Sigmoid colon (tissue), 7 donors: ENCODE results near the gene MYH13. TPM values are rescaled to one million over a fixed set of nuclear protein-coding genes. Genes with fewer than 3 reads are reported as not detected.

Source experiments
- DNase-seq: peaks from one replicate; pipeline ENCODE4 v3.0.0-alpha.2; 2019
- H3K27ac ChIP-seq, 4 donors: fragments of 200-600 bp; sonication (generic); one replicate each; pipeline ENCODE4 v1.5.1; 2016 to 2019; ENCODE audit warnings: mild to moderate bottlenecking in 1 of 4
- H3K27me3 ChIP-seq, 3 donors: fragments of 200-600 bp; sonication (generic); one replicate each; pipeline ENCODE4 v1.5.1; 2019; ENCODE audit warnings: mild to moderate bottlenecking in 1 of 3
- H3K36me3 ChIP-seq, 4 donors: fragments of 200-600 bp; sonication (generic); one replicate each; pipeline ENCODE4 v1.5.1; 2016 to 2019
- H3K4me1 ChIP-seq, 4 donors: fragments of 200-600 bp; sonication (generic); one replicate each; pipeline ENCODE4 v1.5.1; 2017 to 2019
- H3K4me3 ChIP-seq, 4 donors: fragments of 200-600 bp; sonication (generic); one replicate each; pipeline ENCODE4 v1.5.1; 2017 to 2019; ENCODE audit warnings: mild to moderate bottlenecking in 2 of 4, moderate library complexity in 1 of 4
- H3K9me3 ChIP-seq, 4 donors: fragments of 200-600 bp in 3 of 4; sonication (generic) in 3 of 4; one replicate each; pipeline versions ENCODE4 v1.5.1 to v1.6.1; 2013 to 2019
- EP300 ChIP-seq, 4 donors: sonication (generic); formaldehyde crosslinking; IDR thresholded peaks; one replicate each; pipeline ENCODE4 v1.6.1; 2017; ENCODE audit warnings: antibody characterized with exemption in 4 of 4
- POLR2A ChIP-seq, 2 donors: fragments of 450-650 bp; IDR thresholded peaks; one replicate each; pipeline ENCODE4 v1.6.1; 2016; ENCODE audit warnings: antibody characterized with exemption in 2 of 2, mild to moderate bottlenecking in 2 of 2, moderate library complexity in 2 of 2
- POLR2AphosphoS5 ChIP-seq, 4 donors: sonication (generic); formaldehyde crosslinking; IDR thresholded peaks; one replicate each; pipeline ENCODE4 v1.6.1; 2017; ENCODE audit warnings: antibody characterized with exemption in 4 of 4
- WGBS, 2 donors: extraction: QIAGEN DNeasy Blood & Tissue Kit; methylation state at CpG; one replicate each; pipeline ENCODE4 v1.1.7; 2013; 5-methylcytosine and 5-hydroxymethylcytosine counted together
- intact Hi-C: fragments of 100-400 bp; cut with DNase I; formaldehyde crosslinking; loops from one replicate; pipeline ENCODE4 v1.15.1; 2023
- polyA plus RNA-seq, 3 donors: library from polyadenylated mRNA; stranded (reverse); fragments of 200-250 nt; gene quantifications; one replicate each; pipeline ENCODE4 v1.2.3, GENCODE V29; 2013
- total RNA-seq, 4 donors: library from RNA; depleted of rRNA; stranded (reverse); fragments of >200 nt; gene quantifications; one replicate each; pipeline ENCODE4 v1.1.0, GENCODE V29; 2016
- TF ChIP-seq, protein P1 (sequence below), 4 experiments: fragments of 450-650 bp in 3 of 4; fragments of 200-600 bp in 1 of 4; IDR thresholded peaks; one replicate each; pipeline ENCODE4 v1.5.1; 2016 to 2019; ENCODE audit warnings: antibody characterized with exemption in 4 of 4, mild to moderate bottlenecking in 3 of 4, moderate library complexity in 2 of 4
- donor health status: healthy with polysubstance abuse.
- donor health status: Bipolar disorder and iron deficiency.
- donor health status: healthy.

MYH13 gene
- total and polyA plus RNA-seq, 7 donors, result 0.06 TPM; not detected in 6

DNA sequence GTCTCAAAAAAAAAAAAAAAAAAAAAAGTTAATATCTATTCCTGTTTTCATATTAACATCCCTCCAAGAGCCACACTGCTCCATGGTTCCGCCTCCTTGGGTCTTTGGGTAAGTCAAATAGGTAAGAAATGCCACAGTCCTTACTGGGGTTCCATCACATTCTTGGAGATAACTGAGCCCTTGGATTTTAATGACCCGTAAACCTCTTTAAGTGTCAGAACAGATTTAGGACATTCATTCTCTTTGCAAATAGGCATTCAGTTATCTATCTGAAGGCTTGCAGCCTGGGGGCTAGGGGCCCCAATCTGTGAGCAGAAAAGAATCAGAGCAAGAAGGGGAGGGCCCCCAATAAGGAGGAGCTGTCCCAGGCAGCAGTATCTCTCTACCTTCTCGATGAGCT is 28.0 kb downstream of the MYH13 start:
- intact Hi-C loops, result no loop called here
- Histone ChIP-seq H3K36me3 (no peaks in the 10 kb centered on the region), H3K27me3 (no peaks in the 10 kb centered on the region), H3K9me3 (no peaks in the 10 kb centered on the region), H3K4me1 (no peaks in the 10 kb centered on the region), H3K4me3 (no peak overlapping the region), H3K27ac (no peak overlapping the region)
- TF ChIP-seq, protein P1, sequence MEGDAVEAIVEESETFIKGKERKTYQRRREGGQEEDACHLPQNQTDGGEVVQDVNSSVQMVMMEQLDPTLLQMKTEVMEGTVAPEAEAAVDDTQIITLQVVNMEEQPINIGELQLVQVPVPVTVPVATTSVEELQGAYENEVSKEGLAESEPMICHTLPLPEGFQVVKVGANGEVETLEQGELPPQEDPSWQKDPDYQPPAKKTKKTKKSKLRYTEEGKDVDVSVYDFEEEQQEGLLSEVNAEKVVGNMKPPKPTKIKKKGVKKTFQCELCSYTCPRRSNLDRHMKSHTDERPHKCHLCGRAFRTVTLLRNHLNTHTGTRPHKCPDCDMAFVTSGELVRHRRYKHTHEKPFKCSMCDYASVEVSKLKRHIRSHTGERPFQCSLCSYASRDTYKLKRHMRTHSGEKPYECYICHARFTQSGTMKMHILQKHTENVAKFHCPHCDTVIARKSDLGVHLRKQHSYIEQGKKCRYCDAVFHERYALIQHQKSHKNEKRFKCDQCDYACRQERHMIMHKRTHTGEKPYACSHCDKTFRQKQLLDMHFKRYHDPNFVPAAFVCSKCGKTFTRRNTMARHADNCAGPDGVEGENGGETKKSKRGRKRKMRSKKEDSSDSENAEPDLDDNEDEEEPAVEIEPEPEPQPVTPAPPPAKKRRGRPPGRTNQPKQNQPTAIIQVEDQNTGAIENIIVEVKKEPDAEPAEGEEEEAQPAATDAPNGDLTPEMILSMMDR (IDR thresholded peaks at IDR 0.05), result no peak
- no peak for TF ChIP-seq POLR2AphosphoS5 (IDR thresholded peaks at IDR 0.05)
- TF ChIP-seq POLR2A (IDR thresholded peaks at IDR 0.05), result no peak
- no peak for TF ChIP-seq EP300 (IDR thresholded peaks at IDR 0.05)
- WGBS, 2 donors, result 84 to 92% methylated on average over 3 of the region's 3 CpGs
- DNase-seq, result no peak

DNA sequence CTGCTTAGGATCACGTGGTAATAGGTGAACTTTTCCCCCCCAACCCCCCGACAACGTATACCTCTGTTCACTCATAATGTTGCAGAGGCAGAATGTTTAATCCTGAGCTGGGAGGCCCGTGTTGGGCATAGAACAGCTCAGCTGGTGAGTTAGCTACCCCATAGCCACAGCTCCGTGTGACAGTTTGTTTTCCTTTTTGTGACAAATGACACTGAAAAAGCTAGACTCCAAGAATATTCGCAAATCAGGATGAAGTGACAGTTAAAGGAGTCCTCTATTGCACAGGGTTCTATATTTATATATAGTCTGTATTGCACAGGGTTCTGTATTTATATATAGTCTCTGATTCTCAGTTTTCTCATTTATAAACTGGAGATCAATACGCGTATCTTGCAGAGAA is 33.8 kb downstream of the MYH13 start:
- Histone ChIP-seq H3K9me3 (no peaks in the 10 kb centered on the region), H3K4me1 (no peaks in the 10 kb centered on the region), H3K36me3 (no peaks in the 10 kb centered on the region), H3K4me3 (no peak overlapping the region), H3K27ac (no peak overlapping the region), H3K27me3 (no peaks in the 10 kb centered on the region)
- TF ChIP-seq EP300 (IDR thresholded peaks at IDR 0.05), result no peak
- no peak for TF ChIP-seq POLR2AphosphoS5 (IDR thresholded peaks at IDR 0.05)
- TF ChIP-seq, protein P1 (IDR thresholded peaks at IDR 0.05), result no peak
- no peak for TF ChIP-seq POLR2A (IDR thresholded peaks at IDR 0.05)
- DNase-seq, result no peak
- intact Hi-C loops, result no loop called here
- 76 to 82% methylated on average over 8 of the region's 8 CpGs for WGBS, 2 donors

DNA sequence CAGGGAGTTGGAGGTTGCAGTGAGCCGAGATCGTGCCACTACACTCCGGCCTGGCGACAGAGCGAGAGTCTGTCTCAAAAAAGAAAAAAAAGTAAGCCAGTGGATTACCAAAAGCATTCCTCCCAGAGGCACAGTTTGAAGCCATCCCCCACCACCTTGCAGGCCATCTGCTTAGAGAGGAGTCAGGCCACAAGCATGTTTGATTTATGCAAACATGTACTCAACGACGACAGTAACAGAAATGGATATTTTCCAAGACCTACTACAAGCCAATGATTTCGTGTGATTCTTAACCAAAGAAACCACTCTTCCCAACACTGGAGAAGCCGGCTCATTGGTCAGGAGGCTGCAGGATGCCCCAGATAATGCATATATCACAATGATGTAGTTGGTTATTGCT is 34.8 kb downstream of the MYH13 start:
- Histone ChIP-seq H3K27ac (no peak overlapping the region), H3K9me3 (no peaks in the 10 kb centered on the region), H3K27me3 (no peaks in the 10 kb centered on the region), H3K36me3 (no peaks in the 10 kb centered on the region), H3K4me1 (no peaks in the 10 kb centered on the region), H3K4me3 (no peak overlapping the region)
- DNase-seq, result no peak
- intact Hi-C loops, result no loop called here
- TF ChIP-seq, protein P1 (IDR thresholded peaks at IDR 0.05), result no peak
- 74 to 76% methylated on average over 9 of the region's 9 CpGs for WGBS, 2 donors

DNA sequence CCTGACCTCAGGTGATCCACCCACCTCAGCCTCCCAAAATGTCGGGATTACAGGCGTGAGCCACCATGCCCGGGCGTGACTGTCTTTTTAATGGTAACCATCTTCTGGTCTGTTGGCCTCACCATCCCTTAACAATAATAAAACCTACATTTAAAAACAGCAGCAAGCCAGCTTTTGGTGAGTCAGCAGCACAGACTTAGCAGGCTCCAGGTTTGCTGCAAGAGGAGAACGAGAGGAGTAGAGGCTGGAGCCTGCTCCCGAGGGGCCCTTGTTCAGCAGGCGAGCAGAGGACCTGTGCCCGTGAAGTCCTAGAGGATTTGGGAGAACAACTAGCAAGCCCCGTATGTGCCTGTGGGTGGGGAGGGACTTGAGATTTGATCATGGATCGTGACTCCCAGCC is 35.7 kb downstream of the MYH13 start:
- H3K4me1 ChIP-seq, result no peaks in the 10 kb centered on the region
- TF ChIP-seq POLR2AphosphoS5 (IDR thresholded peaks at IDR 0.05) (no peak), EP300 (IDR thresholded peaks at IDR 0.05) (no peak), POLR2A (IDR thresholded peaks at IDR 0.05) (no peak)
- TF ChIP-seq, protein P1 (IDR thresholded peaks at IDR 0.05), result no peak
- no peak overlapping the region for H3K27ac ChIP-seq
- H3K9me3 ChIP-seq, result no peaks in the 10 kb centered on the region
- DNase-seq, result no peak
- H3K27me3 ChIP-seq, result no peaks in the 10 kb centered on the region
- intact Hi-C loops, result no loop called here
- H3K4me3 ChIP-seq, result no peak overlapping the region
- WGBS, 2 donors, result 73 to 82% methylated on average over 10 of the region's 10 CpGs
- H3K36me3 ChIP-seq, result no peaks in the 10 kb centered on the region

GRCh38 chr17:10336393-10336792 is 36.4 kb downstream of the MYH13 start:
- H3K27me3 ChIP-seq, result no peaks in the 10 kb centered on the region
- no peak overlapping the region for H3K27ac ChIP-seq
- intact Hi-C loops, result no loop called here
- 84 to 87% methylated on average over 7 of the region's 7 CpGs for WGBS, 2 donors
- no peak for TF ChIP-seq EP300 (IDR thresholded peaks at IDR 0.05)
- no peak for TF ChIP-seq POLR2AphosphoS5 (IDR thresholded peaks at IDR 0.05)
- no peak for TF ChIP-seq POLR2A (IDR thresholded peaks at IDR 0.05)
- TF ChIP-seq, protein P1 (IDR thresholded peaks at IDR 0.05), result no peak
- no peaks in the 10 kb centered on the region for H3K4me1 ChIP-seq
- no peaks in the 10 kb centered on the region for H3K9me3 ChIP-seq
- H3K4me3 ChIP-seq, result no peak overlapping the region
- H3K36me3 ChIP-seq, result no peaks in the 10 kb centered on the region
- DNase-seq, result no peak
